NOMO-1 (cell line): ENCODE results near the gene CBL.
A peak's percentile ranks its signal among the peaks of the same experiment; 100 is the strongest.
"Not testable (repeated sequence)": the region's sequence is repeated elsewhere in the genome, so short reads cannot be mapped to it uniquely, and the experiment has no call there.

Source experiments
- DNase-seq, 2 experiments: peaks; one replicate each; lab custom pipeline; 2025; ENCODE audit not compliant: unreplicated experiment in 2 of 2; lab: John Stamatoyannopoulos, UW

The CBL gene

GRCh38 chr11:119181677-119182412, 24.3 kb upstream of the CBL start:
- no peak for DNase-seq

GRCh38 chr11:119184399-119184798, 21.7 kb upstream of the CBL start:
- not testable (repeated sequence) for DNase-seq

DNA sequence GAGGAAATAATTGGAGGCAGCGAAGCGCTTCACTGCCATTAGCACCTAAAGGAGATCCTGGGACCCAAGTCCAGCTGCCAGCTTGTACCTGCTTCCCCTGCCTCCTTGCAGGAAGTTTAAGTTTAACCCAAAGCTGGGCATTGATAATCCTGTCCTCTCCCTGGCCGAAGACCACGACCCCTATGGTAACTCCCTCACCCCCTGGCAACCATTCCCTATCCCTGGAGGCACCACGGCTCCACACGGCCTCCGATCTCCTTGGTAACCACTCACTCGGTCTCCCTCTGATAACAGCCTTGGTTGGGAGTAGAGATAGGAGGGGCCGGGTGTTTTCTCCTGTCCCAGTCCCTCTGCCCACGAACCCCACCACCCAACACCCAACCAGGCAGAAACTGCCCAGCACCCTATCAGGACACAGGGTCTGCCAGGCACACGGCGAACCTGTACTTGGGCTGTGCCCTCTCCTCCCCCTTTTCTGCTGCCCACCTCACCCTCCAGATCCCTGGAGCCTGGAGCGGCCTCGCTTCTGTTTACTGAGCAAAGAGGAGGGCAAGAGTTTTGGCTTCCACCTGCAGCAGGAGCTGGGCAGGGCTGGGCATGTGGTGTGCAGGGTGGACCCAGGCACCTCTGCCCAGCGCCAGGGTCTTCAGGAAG, 20.0 kb upstream of the CBL start:
- no peak for DNase-seq

DNA sequence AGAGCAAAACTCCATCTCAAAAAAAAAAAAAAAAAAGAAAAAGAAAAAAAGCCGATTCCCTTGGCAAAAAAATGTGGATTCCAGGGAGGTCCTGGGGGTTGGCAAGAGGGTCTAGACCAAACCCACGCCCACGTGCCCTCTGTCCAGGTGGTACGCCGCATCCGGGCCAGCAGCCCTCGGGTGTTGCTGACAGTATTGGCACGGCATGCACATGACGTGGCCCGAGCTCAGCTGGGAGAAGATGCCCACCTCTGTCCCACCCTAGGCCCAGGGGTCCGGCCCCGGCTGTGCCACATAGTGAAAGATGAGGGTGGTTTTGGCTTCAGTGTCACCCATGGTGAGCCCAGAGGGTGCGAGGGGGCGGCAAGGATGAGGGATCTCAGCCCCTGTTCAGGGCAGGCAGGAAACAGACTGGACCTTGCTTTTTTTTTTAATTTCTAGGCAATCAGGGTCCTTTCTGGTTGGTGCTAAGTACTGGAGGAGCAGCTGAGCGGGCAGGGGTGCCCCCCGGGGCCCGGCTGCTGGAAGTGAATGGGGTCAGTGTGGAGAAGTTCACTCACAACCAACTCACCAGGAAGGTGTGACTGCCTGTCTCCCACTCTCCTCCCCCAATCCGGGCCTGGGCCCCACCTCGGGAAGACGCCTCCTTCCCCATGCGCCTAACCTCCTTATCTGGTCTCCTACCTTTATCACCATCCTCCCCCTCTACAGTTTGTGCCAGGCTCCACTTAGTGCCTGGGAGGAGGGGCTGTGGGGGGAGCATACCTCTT, 18.8 kb upstream of the CBL start:
- DNase-seq, result no peak

DNA sequence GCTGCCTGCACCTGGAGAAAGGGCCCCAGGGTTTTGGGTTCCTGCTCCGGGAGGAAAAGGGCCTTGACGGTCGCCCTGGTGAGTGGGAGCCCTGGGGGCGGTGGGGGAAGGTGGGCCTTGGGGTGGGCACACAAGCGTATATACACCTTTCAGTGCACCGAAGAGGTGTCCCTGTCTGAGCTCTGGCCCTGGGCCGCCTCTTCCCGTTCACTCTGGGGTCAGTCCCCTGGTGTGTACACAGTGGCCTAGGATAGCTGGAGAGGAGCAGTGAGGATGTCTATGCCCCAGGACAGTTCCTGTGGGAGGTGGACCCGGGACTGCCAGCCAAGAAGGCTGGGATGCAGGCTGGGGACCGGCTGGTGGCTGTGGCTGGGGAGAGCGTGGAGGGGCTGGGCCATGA, 18.1 kb upstream of the CBL start:
- DNase-seq, result no peak

DNA sequence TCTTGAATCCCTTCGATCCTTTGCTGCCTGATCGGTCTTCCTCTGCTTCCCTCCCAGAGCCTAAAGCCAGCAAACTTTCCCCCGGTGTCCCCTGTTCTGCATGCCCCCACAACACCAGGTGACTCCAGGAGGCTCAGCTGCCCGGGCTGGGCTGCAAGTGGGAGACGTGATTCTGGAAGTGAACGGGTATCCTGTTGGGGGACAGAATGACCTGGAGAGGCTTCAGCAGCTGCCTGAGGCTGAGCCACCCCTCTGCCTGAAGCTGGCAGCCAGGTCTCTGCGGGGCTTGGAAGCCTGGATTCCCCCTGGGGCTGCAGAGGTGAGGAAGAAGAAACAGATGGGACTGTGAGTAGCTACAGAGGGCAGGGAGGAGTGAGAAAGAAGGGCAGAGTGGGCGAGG, 17.3 kb upstream of the CBL start:
- DNase-seq, result no peak

- no peak for DNase-seq
These were observed 16.7 kb upstream of the CBL start for GRCh38 chr11:119189393-119189792.

DNA sequence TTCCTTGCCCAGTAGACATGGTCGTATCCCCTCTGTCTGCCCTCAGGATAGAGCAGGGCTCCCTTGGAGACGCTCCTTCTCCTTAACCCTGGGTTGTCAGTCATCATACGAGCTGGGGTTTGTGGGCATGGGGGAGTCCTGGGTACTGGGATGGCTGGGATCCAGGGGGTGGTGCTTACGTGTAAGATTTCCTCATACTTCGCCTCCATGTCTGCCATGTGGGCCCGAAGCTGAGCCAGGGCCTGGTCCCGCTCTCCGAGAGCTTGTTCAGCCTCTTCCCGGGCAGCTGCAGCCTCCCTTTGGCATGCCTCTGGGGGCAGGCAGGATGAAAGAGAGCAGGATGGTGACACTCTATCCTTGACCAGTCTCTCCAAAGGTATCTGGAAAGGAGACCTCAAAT, 15.6 kb upstream of the CBL start:
- no peak for DNase-seq

GRCh38 chr11:119191265-119191664, 14.9 kb upstream of the CBL start:
- DNase-seq, result not testable (repeated sequence)

GRCh38 chr11:119192111-119192510, 14.0 kb upstream of the CBL start:
- peak; percentile 59 to 64 for DNase-seq

GRCh38 chr11:119193001-119193400, 13.1 kb upstream of the CBL start:
- DNase-seq, result no peak

DNA sequence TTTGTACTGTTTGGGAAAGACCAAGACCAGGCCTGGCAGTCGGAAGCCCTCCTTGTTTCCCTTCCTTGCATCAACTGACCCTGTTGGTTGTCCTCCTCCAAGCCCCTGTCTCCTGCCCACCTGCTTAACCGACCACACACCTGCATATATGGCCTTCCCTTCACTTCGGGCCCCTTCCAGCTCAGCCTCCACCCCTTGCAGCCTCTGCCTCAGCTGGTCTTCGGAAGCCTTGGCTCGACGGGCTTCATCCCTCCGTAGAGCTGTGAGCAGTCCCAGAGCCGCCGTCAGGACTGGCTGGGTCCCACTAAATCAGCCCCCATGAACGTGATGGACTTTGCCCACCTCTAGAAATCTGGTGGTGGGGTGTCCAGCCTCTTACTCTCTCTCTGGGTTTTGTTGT, 12.5 kb upstream of the CBL start:
- no peak for DNase-seq

DNA sequence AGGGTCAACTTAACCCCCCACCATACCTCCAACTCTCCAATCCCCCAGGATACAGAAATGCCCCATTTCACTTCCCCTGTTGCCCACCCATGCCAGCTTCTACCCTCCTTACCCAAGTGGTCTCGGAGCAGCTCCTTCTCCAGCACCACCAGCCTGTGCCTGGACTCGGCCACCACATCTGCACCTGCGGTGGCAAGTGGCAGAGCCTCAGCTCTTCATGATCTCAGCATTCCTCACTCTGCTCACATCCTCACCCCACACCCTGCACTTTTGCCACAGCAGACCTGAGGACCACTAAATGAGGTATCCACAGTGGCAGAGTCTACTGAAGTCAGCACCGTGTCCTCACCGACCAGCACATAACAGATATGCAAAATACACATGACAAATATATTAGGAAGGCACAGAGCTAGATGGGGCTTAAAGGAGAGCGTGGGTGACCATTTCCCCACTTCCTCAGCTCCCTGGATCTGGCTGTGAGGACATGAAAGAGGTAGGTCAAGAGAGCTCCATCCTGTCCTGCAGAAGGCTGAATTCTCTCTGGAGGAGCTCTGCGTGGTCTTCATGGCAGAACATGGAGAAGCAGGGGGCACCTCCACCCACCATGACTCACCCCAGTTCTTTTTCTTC, 11.2 kb upstream of the CBL start:
- no peak for DNase-seq

- no peak for DNase-seq
These were observed 10.5 kb upstream of the CBL start for GRCh38 chr11:119195680-119196079.

- peak; percentile 65 to 97 for DNase-seq
These were observed 9.2 kb upstream of the CBL start for GRCh38 chr11:119196833-119197483.

DNA sequence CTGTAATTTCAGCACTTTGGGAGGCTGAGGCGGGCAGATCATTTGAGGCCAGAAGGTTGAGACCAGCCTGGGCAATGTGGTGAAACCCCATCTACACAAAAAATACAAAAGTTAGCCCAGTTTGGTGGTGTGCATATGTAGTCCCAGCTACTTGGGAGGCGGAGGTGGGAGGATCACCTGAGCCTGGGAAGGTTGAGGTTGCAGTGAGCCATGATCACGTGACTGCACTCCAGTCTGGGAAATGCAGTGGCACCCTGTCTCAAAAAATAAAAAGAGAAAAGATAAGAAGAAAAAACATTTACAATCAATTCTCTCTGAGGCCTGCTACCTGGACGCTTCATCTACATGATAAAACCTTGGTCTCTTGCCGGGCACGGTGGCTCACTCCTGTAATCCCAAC, 7.2 kb upstream of the CBL start:
- DNase-seq, result no peak

GRCh38 chr11:119201236-119201635, 4.9 kb upstream of the CBL start:
- DNase-seq, result not testable (repeated sequence)

DNA sequence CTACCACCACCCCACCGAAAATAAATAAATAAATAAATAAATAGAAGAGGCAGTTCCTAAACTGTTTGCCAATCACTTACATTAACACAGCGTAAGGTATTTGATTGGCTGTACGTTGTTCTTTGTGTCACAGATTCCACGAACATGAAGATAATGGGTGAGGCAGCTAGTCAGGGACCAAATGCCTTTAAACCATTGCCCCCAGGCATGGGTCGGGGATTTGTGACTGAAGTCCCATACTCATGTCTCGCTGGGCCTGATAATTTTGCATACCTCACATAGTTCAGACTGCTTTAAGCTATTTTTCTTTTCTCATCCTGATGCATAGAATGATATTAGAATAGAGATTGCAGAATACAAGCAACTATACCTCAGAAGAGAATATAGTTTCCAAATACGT, 3.6 kb upstream of the CBL start:
- no peak for DNase-seq

DNA sequence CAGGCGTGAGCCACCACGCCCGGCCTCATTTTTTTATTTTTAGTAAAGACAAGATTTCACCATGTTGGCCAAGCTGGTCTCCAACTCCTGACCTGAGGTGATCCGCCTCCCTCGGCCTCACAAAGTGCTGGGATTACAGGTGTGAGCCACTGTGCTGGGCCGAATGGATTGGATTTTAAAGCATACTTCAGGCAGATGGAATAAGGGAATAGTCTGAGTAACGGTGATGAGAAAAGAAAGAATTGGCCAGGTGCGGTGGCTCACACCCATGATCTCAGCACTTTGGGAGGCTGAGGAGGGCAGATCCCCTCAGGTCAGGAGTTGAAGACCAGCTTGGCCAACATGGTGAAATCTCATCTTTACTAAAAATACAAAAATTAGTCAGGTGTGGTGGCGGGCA, 2.1 kb upstream of the CBL start:
- no peak for DNase-seq

- DNase-seq, result peak; percentile 71 to 82
These were observed 1.1 kb upstream of the CBL start for GRCh38 chr11:119205080-119205479.
